ENCODE data around the gene NUMA1. TPM values are rescaled to one million over a fixed set of nuclear protein-coding genes. Genes with fewer than 3 reads are reported as not detected.

Gene NUMA1
- total and polyA plus RNA-seq, 9 of the 15 experiments (the other 6 are each of a cell fraction or from before 2014, with no cell fraction given): 4.1 to 104 (median 51.2) TPM

- TF ChIP-seq HMBOX1 (IDR thresholded peaks at IDR 0.05) (peak; percentile 59), CTCF (IDR thresholded peaks at IDR 0.05 in 2 of 3, conservative IDR thresholded peaks at IDR 0.05 in 1 of 3; ENCODE audit: insufficient read depth in 2 of 3, low read depth in 1 of 3, low read length in 3 of 3) (no peak), ATF2 (CRISPR knock-in tag; IDR thresholded peaks at IDR 0.05) (no peak), ARID1B (IDR thresholded peaks at IDR 0.05) (peak; percentile 32; the same call in 1 of the 2 replicates), TAL1 (IDR thresholded peaks at IDR 0.05) (no peak), ZNF668 (CRISPR knock-in tag; IDR thresholded peaks at IDR 0.05) (no peak), MXD1 (CRISPR knock-in tag; IDR thresholded peaks at IDR 0.05; ENCODE audit: borderline replicate concordance, poor library complexity, severe bottlenecking) (no peak), ZNF785 (CRISPR knock-in tag; IDR thresholded peaks at IDR 0.05) (no peak), ZHX1 (conservative IDR thresholded peaks at IDR 0.05; ENCODE audit: low read length) (no peak), MCM3 (IDR thresholded peaks at IDR 0.05) (no peak), FOXK2 (conservative IDR thresholded peaks at IDR 0.05 in 1 of 2, IDR thresholded peaks at IDR 0.05 in 1 of 2; ENCODE audit: low read depth in 2 of 2) (no peak), ZNF174 (CRISPR knock-in tag; IDR thresholded peaks at IDR 0.05) (no peak), XRCC4 (IDR thresholded peaks at IDR 0.05; ENCODE audit: extremely low read depth, insufficient read depth, insufficient read length) (no peak), SIN3A (IDR thresholded peaks at IDR 0.05; ENCODE audit: borderline replicate concordance in 2 of 2, control insufficient read depth in 1 of 2, low read depth in 2 of 2, low read length in 2 of 2) (no peak), FOXJ3 (CRISPR knock-in tag; IDR thresholded peaks at IDR 0.05) (no peak), GATA2 (CRISPR knock-in tag; IDR thresholded peaks at IDR 0.05) (no peak)
These were observed 117.8 kb downstream of the NUMA1 start (continued) for GRCh38 chr11:71962428-71963038.

Data from K562 (cell line).